HEK293 (cell line): ENCODE measurements around the gene SREBF2.
A peak's percentile ranks its signal among the peaks of the same experiment; 100 is the strongest.

ENCODE experiments used
- HIC1 ChIP-seq: fragments of 450-650 bp; formaldehyde crosslinking; IDR thresholded peaks from 2 replicates; pipeline ENCODE4 v1.5.1; 2016; ENCODE audit warnings: missing biosample characterization, missing genetic modification characterization
- HOXA7 ChIP-seq: sonication (generic); formaldehyde crosslinking; IDR thresholded peaks from 2 replicates; pipeline ENCODE4 v1.8.1; 2022; ENCODE audit warnings: missing genetic modification reagents, borderline replicate concordance
- KLF10 ChIP-seq: fragments of 450-650 bp; IDR thresholded peaks from 2 replicates; pipeline ENCODE4 v1.5.1; 2018; ENCODE audit warnings: missing biosample characterization, mild to moderate bottlenecking, missing genetic modification characterization
- KLF17 ChIP-seq: fragments of 450-650 bp; formaldehyde crosslinking; IDR thresholded peaks from 2 replicates; pipeline ENCODE4 v1.5.1; 2016; ENCODE audit warnings: missing biosample characterization, missing genetic modification characterization
- PRDM10 ChIP-seq: fragments of 450-650 bp; formaldehyde crosslinking; IDR thresholded peaks from 2 replicates; pipeline ENCODE4 v1.5.1; 2016; ENCODE audit warnings: missing biosample characterization, missing genetic modification characterization
- REPIN1 ChIP-seq: fragments of 450-650 bp; formaldehyde crosslinking; IDR thresholded peaks from 2 replicates; pipeline ENCODE4 v1.5.1; 2017; ENCODE audit warnings: missing biosample characterization, missing genetic modification characterization, low read depth
- SALL2 ChIP-seq: fragments of 450-650 bp; formaldehyde crosslinking; IDR thresholded peaks from 2 replicates; pipeline ENCODE4 v1.5.0; 2017; ENCODE audit warnings: missing biosample characterization, mild to moderate bottlenecking, missing genetic modification characterization, borderline replicate concordance
- SETDB1 ChIP-seq: IDR thresholded peaks from one replicate; pipeline ENCODE4 v1.6.1; 2017; ENCODE audit warnings: mild to moderate bottlenecking, low read length, moderate library complexity, mixed read lengths; ENCODE audit not compliant: insufficient read length
- TRIM28 ChIP-seq: IDR thresholded peaks from 2 replicates; pipeline ENCODE4 v1.6.1; 2011; ENCODE audit warnings: low read length, control low read depth, borderline replicate concordance
- YY2 ChIP-seq: fragments of 450-650 bp; formaldehyde crosslinking; IDR thresholded peaks from 2 replicates; pipeline ENCODE4 v1.5.1; 2016; ENCODE audit warnings: missing biosample characterization, missing genetic modification characterization
- ZBTB17 ChIP-seq: fragments of 450-650 bp; formaldehyde crosslinking; IDR thresholded peaks from 2 replicates; pipeline ENCODE4 v1.5.1; 2016; ENCODE audit warnings: missing biosample characterization, missing genetic modification characterization
- ZBTB20 ChIP-seq: fragments of 450-650 bp; formaldehyde crosslinking; IDR thresholded peaks from 2 replicates; pipeline ENCODE4 v1.5.1; 2016; ENCODE audit warnings: missing biosample characterization, missing genetic modification characterization
- ZBTB48 ChIP-seq: fragments of 450-650 bp; formaldehyde crosslinking; IDR thresholded peaks from 2 replicates; pipeline ENCODE4 v1.5.1; 2016; ENCODE audit warnings: missing biosample characterization, missing genetic modification characterization
- ZNF202 ChIP-seq: fragments of 450-650 bp; formaldehyde crosslinking; IDR thresholded peaks from 2 replicates; pipeline ENCODE4 v1.5.1; 2016; ENCODE audit warnings: missing biosample characterization, missing genetic modification characterization, borderline replicate concordance
- ZNF354C ChIP-seq: fragments of 450-650 bp; formaldehyde crosslinking; IDR thresholded peaks from 2 replicates; pipeline ENCODE4 v1.5.1; 2016; ENCODE audit warnings: missing biosample characterization, missing genetic modification characterization, low read depth, borderline replicate concordance
- ZNF501 ChIP-seq: fragments of 450-650 bp; formaldehyde crosslinking; IDR thresholded peaks from 2 replicates; pipeline ENCODE4 v1.5.1; 2016; ENCODE audit warnings: missing biosample characterization, missing genetic modification characterization
- ZNF518A ChIP-seq: fragments of 450-650 bp; formaldehyde crosslinking; conservative IDR thresholded peaks from 2 replicates; pipeline ENCODE4 v1.5.1; 2016; ENCODE audit warnings: low read depth, missing biosample characterization, missing genetic modification characterization
- ZNF555 ChIP-seq: fragments of 450-650 bp; formaldehyde crosslinking; conservative IDR thresholded peaks from 2 replicates; pipeline ENCODE4 v1.5.1; 2017; ENCODE audit warnings: missing biosample characterization, mild to moderate bottlenecking, missing genetic modification characterization, inconsistent platforms
- ZNF645 ChIP-seq: fragments of 450-650 bp; formaldehyde crosslinking; IDR thresholded peaks from 2 replicates; pipeline ENCODE4; 2016; ENCODE audit warnings: missing biosample characterization, missing genetic modification characterization
- ZNF677 ChIP-seq: fragments of 450-650 bp; IDR thresholded peaks from 2 replicates; pipeline ENCODE4 v1.5.0; 2018; ENCODE audit warnings: missing biosample characterization, mild to moderate bottlenecking, missing genetic modification characterization, moderate library complexity
- ZNF692 ChIP-seq: fragments of 450-650 bp; formaldehyde crosslinking; IDR thresholded peaks from 2 replicates; pipeline ENCODE4 v1.5.1; 2016; ENCODE audit warnings: missing biosample characterization, missing genetic modification characterization
- ZNF747 ChIP-seq: fragments of 450-650 bp; formaldehyde crosslinking; IDR thresholded peaks from 2 replicates; pipeline ENCODE4 v1.5.1; 2016; ENCODE audit warnings: missing biosample characterization, missing genetic modification characterization
- ZNF776 ChIP-seq: fragments of 450-650 bp; formaldehyde crosslinking; IDR thresholded peaks from 2 replicates; pipeline ENCODE4 v1.5.0; 2017; ENCODE audit warnings: missing biosample characterization, missing genetic modification characterization, borderline replicate concordance
- ZXDB ChIP-seq: fragments of 450-650 bp; formaldehyde crosslinking; IDR thresholded peaks from 2 replicates; pipeline ENCODE4 v1.5.1; 2016; ENCODE audit warnings: missing biosample characterization, missing genetic modification characterization

The SREBF2 gene

GRCh38 chr22:41946629-41947423 lies 113.9 kb downstream of the SREBF2 start, which contains the start of gene CENPM (continued):
- TF ChIP-seq ZXDB (tag by site-specific recombination) (peak; percentile 94), REPIN1 (no peak), ZNF677 (tag by site-specific recombination) (no peak), ZNF354C (no peak), SALL2 (no peak), ZNF555 (tag by site-specific recombination) (no peak), ZBTB17 (tag by site-specific recombination) (peak; percentile 64), KLF17 (peak; percentile 59; the same call in 1 of the 2 replicates), ZNF202 (no peak), SETDB1 (peak; percentile 37), KLF10 (tag by site-specific recombination) (peak; percentile 73), YY2 (tag by site-specific recombination) (no peak), ZNF692 (no peak; the same call in none of the 2 replicates), HIC1 (tag by site-specific recombination) (0 out of 2 replicates have a peak, but pooled peaks have one; percentile 2), ZNF747 (tag by site-specific recombination) (no peak), HOXA7 (CRISPR knock-in tag) (no peak), ZNF501 (peak; percentile 9; the same call in 1 of the 2 replicates), ZBTB48 (tag by site-specific recombination) (peak; percentile 19; the same call in 1 of the 2 replicates), ZNF776 (tag by site-specific recombination) (no peak), ZNF518A (tag by site-specific recombination) (no peak), PRDM10 (tag by site-specific recombination) (0 out of 2 replicates have a peak, but pooled peaks have one; percentile 35), ZBTB20 (tag by site-specific recombination) (peak; percentile 36; the same call in 1 of the 2 replicates), ZNF645 (tag by site-specific recombination) (no peak), TRIM28 (0 out of 2 replicates have a peak, but pooled peaks have one; percentile 14)
